Stimulated activated CD8-positive, alpha-beta memory T cell treated with anti-CD3 and anti-CD28 coated beads, Interleukin-12 subunit alpha, Interleukin-12 subunit beta, amount 100 ng/mL, for 1 hour (primary cell): ENCODE measurements around the gene SLC6A18.

ENCODE experiments used
- DNase-seq: peaks from one replicate; pipeline ENCODE4 v3.0.0-alpha.2; 2020; ENCODE audit warnings: low read depth

Gene SLC6A18

GRCh38 chr5:1225081-1225480 lies at the start of gene SLC6A18:
TSS of gene SLC6A18 (plus strand) at chr5:1225381. CDS start at chr5:1225478, 97 bp downstream.
- DNase-seq: no peak

GRCh38 chr5:1175801-1176472 lies 49.2 kb upstream of the SLC6A18 start:
- DNase-seq: no peak

GRCh38 chr5:1176473-1177391 lies 48.4 kb upstream of the SLC6A18 start:
- DNase-seq: no peak

GRCh38 chr5:1177826-1178528 lies 47.2 kb upstream of the SLC6A18 start:
- DNase-seq: no peak

GRCh38 chr5:1178529-1179382 lies 46.4 kb upstream of the SLC6A18 start:
- no peak for DNase-seq

GRCh38 chr5:1179383-1179715 lies 45.8 kb upstream of the SLC6A18 start:
- DNase-seq: no peak

- no peak for DNase-seq
Measured at GRCh38 chr5:1180096-1180495, 45.1 kb upstream of the SLC6A18 start.

GRCh38 chr5:1180841-1181271 lies 44.3 kb upstream of the SLC6A18 start:
- no peak for DNase-seq

- no peak for DNase-seq
Measured at GRCh38 chr5:1181451-1182359, 43.5 kb upstream of the SLC6A18 start.

GRCh38 chr5:1182360-1182632 lies 42.9 kb upstream of the SLC6A18 start:
- no peak for DNase-seq

- no peak for DNase-seq
Measured at GRCh38 chr5:1182633-1183423, 42.4 kb upstream of the SLC6A18 start.

GRCh38 chr5:1183424-1184162 lies 41.6 kb upstream of the SLC6A18 start:
- no peak for DNase-seq

- DNase-seq: no peak
Measured at GRCh38 chr5:1184163-1184470, 41.1 kb upstream of the SLC6A18 start.

- no peak for DNase-seq
Measured at GRCh38 chr5:1184481-1184880, 40.7 kb upstream of the SLC6A18 start.

GRCh38 chr5:1185038-1185627 lies 40.0 kb upstream of the SLC6A18 start:
- no peak for DNase-seq

- DNase-seq: no peak
Measured at GRCh38 chr5:1185629-1186350, 39.4 kb upstream of the SLC6A18 start.

- no peak for DNase-seq
Measured at GRCh38 chr5:1186351-1187233, 38.6 kb upstream of the SLC6A18 start.
